Right forelimb (tissue), 1 donor: ENCODE data around the gene WBP11.

ENCODE experiments used
- DNase-seq: peaks from one replicate; pipeline ENCODE4 v3.0.0-alpha.2; 2018

WBP11 gene

DNA sequence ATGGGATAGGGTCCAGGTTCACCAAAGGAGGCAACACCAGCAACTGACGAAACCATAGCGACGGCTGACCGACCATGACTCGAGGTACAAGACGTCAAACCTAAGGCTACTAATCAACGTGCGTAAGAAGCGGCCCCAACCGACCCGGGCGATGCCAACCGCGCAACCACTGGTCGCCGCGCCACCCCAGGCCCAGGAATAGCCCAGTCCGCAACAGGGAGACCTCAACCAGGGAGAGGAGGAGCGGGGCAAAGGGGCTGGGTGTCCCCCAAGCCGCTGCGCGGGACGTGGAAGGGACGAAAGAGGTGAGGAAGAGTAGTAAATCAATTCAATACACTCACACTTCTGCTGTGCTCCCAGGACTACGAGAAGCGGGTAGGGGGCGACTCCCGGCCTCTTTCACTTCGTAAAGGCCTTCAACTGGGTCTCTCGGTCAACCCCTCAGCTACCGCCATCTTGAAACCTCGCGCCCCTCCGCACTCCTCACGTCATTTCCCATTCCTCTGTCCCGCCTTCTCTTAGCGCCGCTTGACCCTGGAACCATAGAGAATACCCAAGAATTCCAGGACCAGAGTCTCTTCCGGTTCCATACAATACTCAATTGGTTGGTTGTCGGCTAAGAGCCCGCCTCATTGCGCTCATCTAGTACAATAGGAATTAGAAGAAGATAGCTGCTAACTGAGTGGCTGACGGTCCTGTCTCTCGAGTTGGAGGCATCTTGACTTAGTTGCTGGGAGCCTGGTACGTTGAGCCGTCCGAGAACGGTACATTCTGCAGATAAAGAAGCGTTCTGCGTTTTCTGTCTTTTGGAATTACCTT lies at the start of gene WBP11, which contains the start of gene C12orf60:
WBP11 (minus strand) TSS at position 468 of the 819 bp plus-strand sequence. CDS start 2,095 bp downstream, outside the sequence.
C12orf60 (plus strand) TSS at position 660 of the 819 bp plus-strand sequence. CDS start 19,266 bp downstream, outside the sequence.
- DNase-seq: peak; percentile 93

DNA sequence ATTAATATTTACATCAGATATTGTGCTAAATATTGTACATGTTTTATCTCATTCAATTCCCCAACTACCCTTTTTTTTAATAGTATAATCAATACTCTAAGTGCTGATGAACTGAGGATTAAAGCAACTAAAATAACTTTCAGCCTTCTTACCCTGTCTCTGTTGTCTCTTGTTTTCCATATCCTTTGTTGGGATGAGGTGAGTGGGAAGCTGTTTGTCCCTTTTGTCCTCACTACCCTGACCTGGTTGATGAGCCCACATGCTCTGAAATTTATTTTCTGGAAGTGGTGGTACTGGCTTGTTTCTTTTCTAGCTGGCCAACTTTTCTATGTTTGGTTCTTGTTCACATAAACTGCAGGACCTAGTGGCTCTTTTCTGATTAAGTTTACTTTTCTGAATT lies 49.6 kb upstream of the WBP11 start:
- DNase-seq: no peak

- DNase-seq: no peak
Measured at GRCh38 chr12:14850929-14851663, 47.8 kb upstream of the WBP11 start.

DNA sequence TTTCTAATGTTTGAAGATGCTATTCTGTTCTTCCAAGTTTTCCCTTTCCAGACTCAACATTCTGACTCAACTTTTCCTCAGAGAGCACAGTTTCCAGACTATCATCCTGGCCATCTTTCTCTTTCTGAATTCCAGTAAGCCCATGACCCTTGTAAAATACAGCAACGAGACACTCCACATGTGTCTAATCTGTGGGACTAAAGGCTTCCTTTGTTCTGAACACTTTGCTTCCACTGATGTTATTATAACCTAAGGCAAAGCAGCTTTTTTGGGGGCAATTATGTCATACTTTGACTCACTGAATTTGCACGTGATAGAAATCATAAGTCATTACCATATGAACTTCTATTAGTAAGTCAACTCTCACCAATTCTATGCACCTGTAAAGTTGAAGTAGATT lies 46.4 kb upstream of the WBP11 start:
- no peak for DNase-seq

DNA sequence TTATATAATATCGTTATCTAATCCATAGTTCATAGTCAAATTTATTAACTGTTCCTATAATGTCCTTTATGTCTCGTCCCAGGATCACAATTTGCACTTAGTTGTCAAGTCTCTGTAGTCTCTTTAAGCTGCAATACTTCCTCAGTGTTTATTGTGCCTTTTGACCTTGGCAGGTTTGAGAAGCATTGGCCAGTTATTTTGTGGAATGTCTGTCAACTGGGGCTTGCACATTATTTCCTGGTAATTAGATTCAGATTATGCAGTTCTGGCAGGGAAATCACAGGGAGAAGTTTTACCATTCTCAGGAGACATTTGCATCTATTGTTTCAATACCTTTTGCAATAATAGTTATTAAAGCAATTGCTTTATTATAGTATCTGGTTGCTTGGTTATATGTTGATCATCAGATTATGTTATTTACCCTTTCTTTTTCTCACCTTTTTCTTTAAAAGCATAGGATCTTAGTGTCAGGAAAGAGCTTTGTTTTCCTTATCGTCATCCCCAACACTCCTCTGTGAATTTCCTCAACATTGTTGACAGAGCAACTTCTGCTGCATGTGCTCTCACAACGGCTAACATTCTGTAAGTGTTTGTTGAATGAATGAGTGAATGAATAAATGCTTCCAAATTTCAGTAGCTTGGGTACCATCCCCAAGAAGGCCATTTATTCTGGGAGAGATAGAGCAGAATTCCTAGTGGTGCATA lies 43.8 kb upstream of the WBP11 start:
- no peak for DNase-seq

DNA sequence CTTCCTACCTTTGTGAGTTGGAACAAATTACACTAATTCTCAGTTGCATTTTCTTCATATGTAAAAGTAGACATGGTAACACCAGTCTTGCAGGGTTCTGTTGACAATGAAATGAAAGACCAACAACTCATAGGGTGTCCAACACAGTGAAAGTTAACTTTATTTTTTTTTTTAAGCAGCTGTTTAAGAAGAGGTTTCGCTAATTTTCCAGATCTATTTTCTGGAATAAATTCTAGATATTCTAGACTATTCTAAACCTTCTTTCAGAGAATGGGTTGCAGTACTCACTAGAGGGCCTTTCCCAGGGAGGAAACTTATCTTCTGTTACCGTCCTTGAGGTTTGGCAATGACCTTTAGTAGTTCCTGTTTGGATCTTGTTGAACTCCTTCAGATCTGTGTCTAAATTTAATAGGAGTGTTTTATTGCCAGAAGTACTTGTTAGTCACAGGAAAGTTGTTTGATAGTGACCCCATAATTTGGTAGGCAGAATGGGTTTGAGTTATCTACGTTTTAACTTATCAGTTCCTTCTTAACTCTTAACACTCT lies 42.8 kb upstream of the WBP11 start:
- DNase-seq: no peak

DNA sequence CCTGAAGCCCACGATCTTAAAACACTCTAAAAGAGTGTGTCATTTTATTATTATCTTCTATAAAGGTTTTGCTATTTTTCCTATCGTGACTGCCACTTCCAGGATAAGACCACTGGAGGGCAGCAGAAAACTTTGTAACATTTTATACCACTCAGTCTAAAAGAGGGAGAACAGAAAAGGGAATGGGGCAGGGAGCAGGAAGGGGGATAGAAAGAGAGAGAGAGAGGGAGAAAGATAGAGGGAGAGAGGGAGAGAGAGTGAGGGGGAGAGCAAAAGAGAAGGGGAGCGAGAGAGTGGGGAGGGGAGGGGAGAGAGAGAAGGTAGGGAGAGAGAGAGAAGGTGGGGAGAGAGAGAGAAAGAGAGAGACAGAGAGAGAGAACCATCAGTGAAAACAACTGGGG lies 42.1 kb upstream of the WBP11 start:
- DNase-seq: peak; percentile 56

- no peak for DNase-seq
Measured at GRCh38 chr12:14844401-14844800, 41.1 kb upstream of the WBP11 start.

GRCh38 chr12:14843425-14843887 lies 40.2 kb upstream of the WBP11 start, which contains the start of gene ART4:
Gene ART4, minus strand, starts transcription at chr12:14843526. Its CDS starts 413 bp downstream, at chr12:14843113.
- DNase-seq: no peak

GRCh38 chr12:14842315-14842714 lies 39.0 kb upstream of the WBP11 start:
- no peak for DNase-seq

DNA sequence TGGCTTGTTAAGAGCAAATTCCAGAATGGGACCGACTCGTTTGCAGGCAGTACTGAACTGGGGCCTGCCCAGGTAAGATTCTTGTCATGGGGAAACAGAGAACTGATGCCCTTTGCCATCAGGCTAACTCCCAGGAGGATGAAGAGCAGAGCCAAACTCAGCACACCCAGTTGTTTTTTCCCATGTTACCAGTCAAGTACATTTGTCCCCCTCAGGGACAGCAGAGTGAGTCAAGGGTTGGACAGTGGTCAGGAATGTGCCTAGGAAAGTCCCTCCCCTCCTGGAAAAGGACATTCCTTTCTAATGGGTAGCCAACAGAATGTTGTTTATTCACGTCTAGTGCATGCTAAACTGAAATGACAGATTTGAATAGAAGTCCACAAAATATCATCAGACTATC lies 38.5 kb upstream of the WBP11 start:
- DNase-seq: no peak

GRCh38 chr12:14840616-14841015 lies 37.3 kb upstream of the WBP11 start:
- DNase-seq: no peak

DNA sequence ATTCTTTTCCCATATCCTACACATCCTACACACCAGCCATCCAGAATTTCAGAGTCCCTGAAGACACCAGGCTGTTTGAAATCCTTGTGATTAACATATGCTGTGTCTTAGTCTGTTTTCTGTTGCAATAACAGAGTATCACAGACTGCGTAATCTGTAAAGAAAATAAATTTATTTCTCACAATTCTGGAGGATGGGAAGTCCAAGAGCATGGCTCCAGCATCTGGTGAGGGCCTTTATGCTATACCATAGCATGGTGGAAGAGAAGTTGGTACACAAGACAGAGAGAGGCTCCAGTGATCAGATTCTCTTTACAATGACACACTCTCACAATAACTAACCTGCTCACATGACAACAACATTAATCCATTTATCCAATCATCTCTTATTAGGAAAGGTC lies 36.0 kb upstream of the WBP11 start:
- DNase-seq: no peak

- DNase-seq: no peak
Measured at GRCh38 chr12:14836336-14837210, 33.3 kb upstream of the WBP11 start.

- DNase-seq: no peak
Measured at GRCh38 chr12:14834509-14834908, 31.2 kb upstream of the WBP11 start.

DNA sequence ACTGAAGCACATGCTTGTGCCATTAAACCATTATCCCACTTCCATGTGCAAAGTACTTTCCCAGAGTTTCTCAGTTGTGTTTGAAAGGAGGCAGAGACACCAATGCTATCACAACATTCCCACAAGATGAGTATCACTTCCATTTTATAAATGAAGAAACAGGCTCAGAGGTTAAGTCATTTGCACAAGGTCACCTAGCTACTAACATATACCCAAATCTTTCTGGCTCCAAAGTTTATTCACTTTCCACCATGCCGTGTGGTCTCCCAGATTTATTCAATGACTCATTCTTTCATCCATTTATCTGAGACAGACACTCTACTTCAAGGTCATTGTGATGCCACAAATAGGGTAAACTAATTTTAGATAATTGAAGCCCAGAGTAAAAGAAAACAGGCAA lies 30.7 kb upstream of the WBP11 start:
- DNase-seq: no peak

DNA sequence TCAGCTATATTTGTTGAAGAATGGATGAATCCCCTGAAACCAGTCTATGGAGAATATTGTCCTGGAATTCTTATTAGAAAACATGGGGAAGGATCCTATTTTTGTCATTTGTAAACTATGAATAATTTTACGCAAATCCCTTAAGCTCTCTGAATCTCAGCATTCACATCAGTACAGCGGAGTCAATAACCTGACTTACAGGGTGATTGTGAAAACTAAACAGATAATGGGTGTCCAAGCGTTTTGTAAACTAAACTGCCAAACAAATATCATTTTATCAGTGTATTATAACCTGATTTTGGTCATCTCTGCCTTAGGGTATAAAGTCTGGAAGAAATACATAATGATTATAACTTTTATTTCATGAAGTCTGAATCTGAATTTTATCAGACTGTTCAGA lies 30.1 kb upstream of the WBP11 start:
- DNase-seq: no peak

GRCh38 chr12:14828892-14829291 lies 25.6 kb upstream of the WBP11 start:
- no peak for DNase-seq

DNA sequence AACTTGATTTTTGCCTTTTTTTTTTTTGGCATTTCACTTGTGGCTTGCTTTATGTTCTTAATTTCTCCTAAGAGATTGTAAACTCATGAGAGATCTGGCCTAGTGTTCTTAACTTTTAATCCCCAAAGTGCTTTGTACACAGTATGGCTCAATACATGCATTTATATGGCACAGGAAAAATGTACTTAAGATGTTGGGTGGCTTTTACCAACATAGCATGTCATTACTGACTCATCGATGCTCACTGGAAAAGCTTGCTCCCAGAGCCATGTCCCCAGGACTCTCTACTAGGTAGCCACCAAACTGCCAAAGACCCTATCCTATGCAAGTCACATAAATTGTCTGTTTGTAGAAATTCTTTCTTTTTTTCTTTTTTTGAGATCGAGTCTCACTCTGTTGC lies 23.8 kb upstream of the WBP11 start:
- no peak for DNase-seq

GRCh38 chr12:14826491-14826890 lies 23.2 kb upstream of the WBP11 start:
- DNase-seq: no peak

DNA sequence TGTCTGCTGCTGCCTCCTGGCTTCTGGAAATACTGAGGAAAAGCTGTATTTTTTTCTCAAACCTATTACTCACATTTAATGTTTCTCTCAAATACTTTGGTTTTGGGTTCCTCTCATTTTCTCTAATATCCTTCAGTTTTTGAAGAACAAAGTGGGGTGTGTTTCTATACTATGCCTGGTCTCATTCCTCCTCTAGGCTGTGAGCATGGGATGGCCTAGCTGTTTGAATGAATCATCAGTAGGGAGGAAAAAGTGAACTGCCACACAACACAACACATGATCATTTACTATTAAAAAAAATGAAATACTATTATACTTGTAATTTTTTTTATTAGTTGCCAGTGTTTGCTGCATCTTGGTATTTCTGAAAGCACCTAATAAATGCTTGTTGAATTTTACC lies 22.0 kb upstream of the WBP11 start:
- no peak for DNase-seq
